Peyer's patch (tissue), 4 donors: ENCODE measurements around the gene NPC1.

Source experiments
- CTCF ChIP-seq, 6 experiments: fragments of 450-650 bp in 4 of 6; fragments of 200-600 bp in 2 of 6; sonication (generic) in 1 of 6; IDR thresholded peaks; one replicate each; pipeline ENCODE4 v1.5.1; 2017 to 2019; ENCODE audit warnings: antibody characterized with exemption in 6 of 6, mild to moderate bottlenecking in 3 of 6, moderate library complexity in 1 of 6
- POLR2A ChIP-seq, 2 donors: fragments of 450-650 bp; IDR thresholded peaks; one replicate each; pipeline ENCODE4 v1.5.1; 2017; ENCODE audit warnings: antibody characterized with exemption in 2 of 2, mild to moderate bottlenecking in 2 of 2, moderate library complexity in 2 of 2

GRCh38 chr18:23529604-23530003 is 56.7 kb downstream of the NPC1 start:
- TF ChIP-seq CTCF (IDR thresholded peaks at IDR 0.05): no peak
- TF ChIP-seq POLR2A (IDR thresholded peaks at IDR 0.05): no peak
